GM18519 (cell line): ENCODE data around the gene GAB3.

Experiments
- ATAC-seq: cut with Tn5 transposase; IDR thresholded peaks from one replicate; pipeline ENCODE4 v1.9.1; 2021; ENCODE audit warnings: mild to moderate bottlenecking, moderate library complexity; ENCODE audit not compliant: unreplicated experiment, low FRiP score

The GAB3 gene

GRCh38 chrX:154751669-154752271 lies 893 bp upstream of the GAB3 start:
- ATAC-seq, result no peak

GRCh38 chrX:154751203-154751668 lies 359 bp upstream of the GAB3 start:
- ATAC-seq, result no peak

- ATAC-seq, result no peak
These were observed 1.0 kb downstream of the GAB3 start for GRCh38 chrX:154749856-154750255.

GRCh38 chrX:154748712-154749339 lies 2.1 kb downstream of the GAB3 start:
- no peak for ATAC-seq

GRCh38 chrX:154742613-154743012 lies 8.3 kb downstream of the GAB3 start:
- no peak for ATAC-seq

GRCh38 chrX:154739952-154740465 lies 10.9 kb downstream of the GAB3 start:
- no peak for ATAC-seq

GRCh38 chrX:154738011-154738738 lies 12.7 kb downstream of the GAB3 start:
- no peak for ATAC-seq

GRCh38 chrX:154737136-154737535 lies 13.7 kb downstream of the GAB3 start:
- no peak for ATAC-seq

- no peak for ATAC-seq
These were observed 15.0 kb downstream of the GAB3 start for GRCh38 chrX:154735695-154736393.

- no peak for ATAC-seq
These were observed 16.7 kb downstream of the GAB3 start for GRCh38 chrX:154734061-154734781.

- no peak for ATAC-seq
These were observed 17.8 kb downstream of the GAB3 start for GRCh38 chrX:154733066-154733425.

- no peak for ATAC-seq
These were observed 18.3 kb downstream of the GAB3 start for GRCh38 chrX:154732421-154733065.

- ATAC-seq, result no peak
These were observed 19.0 kb downstream of the GAB3 start for GRCh38 chrX:154731881-154732280.

- no peak for ATAC-seq
These were observed 19.7 kb downstream of the GAB3 start for GRCh38 chrX:154731184-154731583.

GRCh38 chrX:154730253-154730891 lies 20.5 kb downstream of the GAB3 start:
- ATAC-seq, result no peak

- ATAC-seq, result no peak
These were observed 21.4 kb downstream of the GAB3 start for GRCh38 chrX:154729439-154729838.

- no peak for ATAC-seq
These were observed 22.3 kb downstream of the GAB3 start for GRCh38 chrX:154728431-154729190.

- ATAC-seq, result no peak
These were observed 23.0 kb downstream of the GAB3 start for GRCh38 chrX:154727871-154728270.

GRCh38 chrX:154727418-154727817 lies 23.5 kb downstream of the GAB3 start:
- no peak for ATAC-seq
